ENCODE data around the gene STK31.
"Not testable (repeated sequence)": the region's sequence is repeated elsewhere in the genome, so short reads cannot be mapped to it uniquely, and the experiment has no call there.

STK31 gene

GRCh38 chr7:23710000-23710399 lies at the start of gene STK31:
TSS of gene STK31 (plus strand) at chr7:23710219. CDS start at chr7:23710286, 67 bp downstream.
- DNase-seq = no peak

GRCh38 chr7:23661385-23661784 lies 48.6 kb upstream of the STK31 start:
- no peak for DNase-seq

GRCh38 chr7:23662124-23662983 lies 47.7 kb upstream of the STK31 start:
- no peak for DNase-seq

GRCh38 chr7:23662984-23663313 lies 47.1 kb upstream of the STK31 start:
- no peak for DNase-seq

GRCh38 chr7:23664122-23664521 lies 45.9 kb upstream of the STK31 start:
- DNase-seq = peak; percentile 6

- DNase-seq = peak; percentile 10
Measured at GRCh38 chr7:23672033-23672432, 38.0 kb upstream of the STK31 start.

- peak; percentile 91 for DNase-seq
Measured at GRCh38 chr7:23679898-23680413, 30.1 kb upstream of the STK31 start, which contains the start of gene FAM221A. TSS of gene FAM221A (plus strand) at chr7:23680199. CDS start at chr7:23680219, 20 bp downstream.

GRCh38 chr7:23680414-23681405 lies 29.3 kb upstream of the STK31 start:
- DNase-seq = peak; percentile 78

GRCh38 chr7:23684041-23684440 lies 26.0 kb upstream of the STK31 start:
- DNase-seq = not testable (repeated sequence)

- no peak for DNase-seq
Measured at GRCh38 chr7:23685731-23686130, 24.3 kb upstream of the STK31 start.

GRCh38 chr7:23687011-23687410 lies 23.0 kb upstream of the STK31 start:
- no peak for DNase-seq

- DNase-seq = no peak
Measured at GRCh38 chr7:23689165-23689564, 20.9 kb upstream of the STK31 start.

- DNase-seq = no peak
Measured at GRCh38 chr7:23691320-23691719, 18.7 kb upstream of the STK31 start.

- DNase-seq = no peak
Measured at GRCh38 chr7:23693224-23693623, 16.8 kb upstream of the STK31 start.

GRCh38 chr7:23696916-23697441 lies 13.0 kb upstream of the STK31 start:
- DNase-seq = peak; percentile 84

- no peak for DNase-seq
Measured at GRCh38 chr7:23698822-23699221, 11.2 kb upstream of the STK31 start.

- no peak for DNase-seq
Measured at GRCh38 chr7:23700046-23700445, 10.0 kb upstream of the STK31 start.

GRCh38 chr7:23709081-23709750 lies 803 bp upstream of the STK31 start:
- no peak for DNase-seq

GRCh38 chr7:23712368-23713284 lies 2.6 kb downstream of the STK31 start:
- DNase-seq = peak; percentile 78

GRCh38 chr7:23713285-23714149 lies 3.5 kb downstream of the STK31 start:
- DNase-seq = no peak

- no peak for DNase-seq
Measured at GRCh38 chr7:23714150-23714464, 4.1 kb downstream of the STK31 start.
